CMK (cell line): ENCODE data around the gene RARA.
"Not testable (repeated sequence)": the region's sequence is repeated elsewhere in the genome, so short reads cannot be mapped to it uniquely, and the experiment has no call there.

Experiments
- DNase-seq: peaks from one replicate; pipeline ENCODE4 v3.0.0-alpha.2; 2010; ENCODE audit warnings: low read depth

RARA gene

GRCh38 chr17:40298726-40299125 is 10.3 kb upstream of the RARA start:
- DNase-seq: no peak

GRCh38 chr17:40299159-40299757 is 9.7 kb upstream of the RARA start:
- DNase-seq: not testable (repeated sequence)

- no peak for DNase-seq
These were observed 7.7 kb upstream of the RARA start for GRCh38 chr17:40301315-40301714.

- no peak for DNase-seq
These were observed 5.8 kb upstream of the RARA start for GRCh38 chr17:40303009-40303657.

- no peak for DNase-seq
These were observed 5.0 kb upstream of the RARA start for GRCh38 chr17:40303708-40304551.

- not testable (repeated sequence) for DNase-seq
These were observed 4.5 kb upstream of the RARA start for GRCh38 chr17:40304552-40304863.

GRCh38 chr17:40304866-40305265 is 4.1 kb upstream of the RARA start:
- not testable (repeated sequence) for DNase-seq

GRCh38 chr17:40306395-40306794 is 2.6 kb upstream of the RARA start:
- DNase-seq: no peak

GRCh38 chr17:40307001-40307730 is 1.8 kb upstream of the RARA start:
- no peak for DNase-seq

- DNase-seq: no peak
These were observed 1.2 kb upstream of the RARA start for GRCh38 chr17:40307740-40308239.

- no peak for DNase-seq
These were observed 1.1 kb downstream of the RARA start for GRCh38 chr17:40309949-40310510.

GRCh38 chr17:40310882-40311391 is 2.0 kb downstream of the RARA start:
- no peak for DNase-seq

- no peak for DNase-seq
These were observed 2.6 kb downstream of the RARA start for GRCh38 chr17:40311575-40311974.

- no peak for DNase-seq
These were observed 3.3 kb downstream of the RARA start for GRCh38 chr17:40312131-40312731.

- no peak for DNase-seq
These were observed 4.1 kb downstream of the RARA start for GRCh38 chr17:40312893-40313667.

- DNase-seq: no peak
These were observed 4.9 kb downstream of the RARA start for GRCh38 chr17:40313668-40314583.

- no peak for DNase-seq
These were observed 5.6 kb downstream of the RARA start for GRCh38 chr17:40314584-40314956.

GRCh38 chr17:40315206-40315605 is 6.2 kb downstream of the RARA start:
- DNase-seq: no peak
